Skeletal muscle cell (primary cell): ENCODE measurements around the gene MUL1.
A peak's percentile ranks its signal among the peaks of the same experiment; 100 is the strongest.

Experiments used
- DNase-seq: peaks from one replicate; pipeline ENCODE4 v3.0.0-alpha.2; 2010; ENCODE audit warnings: low read depth
- H3K4me3 ChIP-seq: 2 replicates; pipeline ENCODE4 v1.5.1; 2011; ENCODE audit warnings: low read depth, mild to moderate bottlenecking, control low read depth, low read length, moderate library complexity

The MUL1 gene

DNA sequence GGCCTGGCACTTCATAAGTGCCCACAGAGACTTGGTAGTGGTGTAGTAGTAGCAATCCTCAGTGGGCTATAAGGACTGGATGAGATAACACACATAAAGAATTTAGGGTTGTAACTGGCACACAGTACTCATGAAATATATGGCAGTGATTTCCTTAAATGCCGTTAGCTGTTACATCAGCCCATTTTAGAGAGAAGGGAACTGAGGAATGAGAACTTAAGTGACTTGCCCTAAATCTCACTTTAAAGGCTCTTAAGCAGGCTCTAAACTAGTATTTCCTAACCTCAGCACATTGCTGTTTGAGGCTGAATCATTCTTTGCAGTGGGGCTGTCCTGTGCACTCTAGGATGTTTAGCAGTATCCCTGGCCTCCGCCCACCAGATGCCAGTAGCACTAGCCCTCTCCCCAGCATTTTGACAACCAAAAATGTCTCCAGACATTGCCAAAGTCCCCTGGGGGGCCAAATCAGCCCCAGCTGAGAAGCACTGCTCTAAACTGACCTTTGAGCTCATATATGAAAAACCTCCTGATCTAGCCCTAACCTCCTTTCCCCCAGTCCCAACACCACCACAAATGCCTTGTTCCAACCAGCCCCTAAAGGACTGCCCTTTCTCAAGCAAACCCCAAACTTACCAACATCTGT lies 33.5 kb downstream of the MUL1 start:
- no peak for DNase-seq
- no peak overlapping the region for H3K4me3 ChIP-seq

DNA sequence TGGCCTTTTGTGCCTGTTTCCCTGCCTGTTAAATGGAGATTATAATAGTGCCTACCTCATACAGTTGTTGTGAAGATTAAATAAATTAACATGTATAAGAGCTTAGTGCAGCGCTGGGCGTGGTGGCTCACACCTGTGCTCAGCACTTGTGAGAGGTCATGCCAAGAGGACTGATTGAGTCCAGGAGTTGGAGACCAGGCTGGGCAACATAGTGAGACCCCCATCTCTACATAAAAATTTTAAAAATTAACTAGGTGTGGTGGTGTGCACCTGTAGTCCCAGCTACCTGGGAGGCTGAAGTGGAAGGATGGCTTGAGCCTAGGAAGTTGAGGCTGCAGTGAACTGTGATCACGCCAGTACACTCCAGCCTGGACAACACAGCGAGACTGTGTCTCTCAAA lies 34.1 kb downstream of the MUL1 start:
- no peak overlapping the region for H3K4me3 ChIP-seq
- DNase-seq = no peak

DNA sequence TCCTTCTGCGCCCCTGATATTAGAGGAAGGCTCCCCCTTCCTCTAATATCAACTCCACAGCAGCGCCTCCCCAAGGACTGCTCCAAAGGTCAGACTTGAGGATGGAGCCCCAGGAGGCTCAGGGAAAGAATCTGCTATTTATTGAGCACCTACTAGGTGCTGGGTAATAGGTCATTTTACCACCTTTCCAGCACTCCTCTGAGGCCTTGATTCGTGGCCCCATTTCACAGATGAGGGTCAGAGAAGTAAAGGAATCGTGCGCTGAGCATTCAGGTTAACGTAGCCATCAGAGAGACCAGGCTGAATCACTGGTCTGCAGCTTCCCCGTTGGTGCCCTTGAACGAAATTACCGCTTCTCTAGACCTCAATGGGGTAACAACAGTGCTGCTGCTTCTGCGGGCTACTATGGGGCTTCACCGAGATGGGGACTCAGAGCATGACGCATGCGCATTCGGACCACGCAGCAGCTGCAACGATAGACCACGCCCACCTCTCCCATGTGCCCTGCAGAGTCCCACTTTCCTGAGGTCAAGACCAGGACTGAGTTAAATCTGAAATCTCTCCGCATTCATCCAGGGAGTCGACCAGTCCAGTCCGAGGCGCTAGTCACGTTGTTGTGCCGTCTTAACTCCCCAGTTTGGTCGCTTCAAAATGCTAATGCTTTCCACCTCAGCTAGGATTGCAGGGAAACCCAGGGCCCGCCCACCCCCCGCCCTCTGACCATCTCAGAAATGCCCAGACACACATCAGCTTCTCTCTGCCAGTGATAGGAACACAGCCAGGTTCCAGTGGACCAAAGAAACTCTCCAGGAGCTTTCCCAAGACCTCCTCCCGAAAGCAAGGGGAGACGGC lies 34.9 kb downstream of the MUL1 start:
- H3K4me3 ChIP-seq = no peak overlapping the region
- no peak for DNase-seq

DNA sequence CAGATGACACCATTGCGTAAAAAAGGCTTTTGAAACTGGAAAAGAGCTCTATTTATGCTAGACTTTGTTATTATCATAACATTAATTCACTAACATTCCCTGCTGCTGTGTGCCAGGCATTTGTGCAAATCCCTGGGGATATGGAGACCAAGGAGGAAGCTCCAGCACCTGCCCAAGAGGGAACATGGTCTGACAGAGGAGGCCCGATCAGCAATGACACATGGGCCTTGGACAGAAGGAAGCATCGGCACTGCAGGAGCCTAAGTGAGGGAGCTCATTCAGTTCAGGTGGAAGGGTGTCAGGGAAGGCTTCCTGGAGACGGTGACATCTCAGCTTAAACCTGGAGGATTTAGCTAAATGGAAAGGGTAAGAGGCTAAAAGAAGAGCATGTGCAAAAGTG lies 35.8 kb downstream of the MUL1 start:
- DNase-seq = no peak
- no peak overlapping the region for H3K4me3 ChIP-seq

DNA sequence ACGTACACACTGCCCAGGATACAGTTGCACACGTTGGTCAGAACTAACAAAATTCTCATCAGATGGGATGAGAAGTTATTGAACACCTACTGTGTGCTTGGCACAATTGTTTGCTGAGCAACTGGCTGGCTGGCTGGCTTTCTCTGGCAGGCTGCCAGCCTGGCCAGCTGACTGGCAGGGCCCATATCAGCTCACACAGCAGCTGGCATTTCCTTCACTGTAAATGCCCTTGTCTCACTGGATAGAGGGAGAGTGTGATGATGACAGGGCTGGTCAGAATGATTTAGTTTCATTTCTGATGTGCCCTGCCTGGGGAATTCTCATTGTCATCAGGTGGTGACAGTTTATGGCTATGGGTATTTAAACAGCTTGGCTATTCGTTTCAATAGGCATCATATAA lies 37.8 kb downstream of the MUL1 start:
- H3K4me3 ChIP-seq = no peak overlapping the region
- DNase-seq = no peak

DNA sequence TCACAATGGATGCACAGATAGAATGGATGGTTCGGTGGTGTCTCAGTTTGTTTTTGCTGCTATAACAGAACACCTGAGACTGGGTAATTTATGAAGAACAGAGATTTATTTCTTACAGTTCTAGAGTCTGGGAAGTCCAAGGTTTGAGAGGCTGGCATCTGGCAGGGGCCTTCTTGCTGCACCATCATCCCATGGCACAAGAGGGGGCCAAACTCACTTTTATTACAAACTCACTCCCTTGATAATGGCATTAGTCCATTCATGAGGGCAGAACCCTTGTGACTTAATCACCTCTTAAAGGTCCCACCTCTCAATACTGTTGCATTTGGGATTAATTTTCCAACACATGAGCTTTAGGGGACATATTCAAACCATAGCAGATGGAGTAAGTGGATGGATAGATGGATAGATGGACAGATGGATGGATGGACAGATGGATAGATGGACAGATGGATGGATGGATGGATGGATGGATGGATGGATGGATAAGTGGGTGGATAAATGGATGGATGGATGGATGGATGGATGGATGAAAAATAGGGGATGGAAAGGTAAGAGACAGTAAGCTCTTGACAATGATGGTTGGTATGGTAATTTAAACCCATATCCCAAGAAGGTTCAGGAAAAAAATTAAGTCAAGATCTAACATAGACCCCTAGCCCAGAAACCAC lies 38.4 kb downstream of the MUL1 start:
- DNase-seq = no peak
- no peak overlapping the region for H3K4me3 ChIP-seq

DNA sequence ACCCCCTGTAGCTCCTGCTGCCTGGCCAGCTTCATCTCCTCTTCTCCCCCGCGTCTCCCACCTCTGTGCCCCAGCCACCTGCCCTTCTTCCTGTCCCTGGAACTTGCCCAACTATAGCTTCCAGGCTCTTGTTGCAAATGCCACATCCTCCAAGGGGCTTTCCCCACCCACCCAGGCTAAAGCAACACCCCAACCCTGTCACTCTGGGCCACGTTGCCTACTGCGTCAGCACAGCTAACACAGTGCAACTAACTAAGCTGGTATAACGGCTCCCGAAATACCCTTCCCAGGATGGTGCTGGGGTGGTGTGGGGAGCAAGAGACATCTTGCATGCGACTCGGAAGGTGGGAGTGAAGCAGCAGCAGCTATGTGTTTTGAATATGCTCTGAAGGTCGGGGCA lies 41.7 kb downstream of the MUL1 start:
- no peak for DNase-seq

DNA sequence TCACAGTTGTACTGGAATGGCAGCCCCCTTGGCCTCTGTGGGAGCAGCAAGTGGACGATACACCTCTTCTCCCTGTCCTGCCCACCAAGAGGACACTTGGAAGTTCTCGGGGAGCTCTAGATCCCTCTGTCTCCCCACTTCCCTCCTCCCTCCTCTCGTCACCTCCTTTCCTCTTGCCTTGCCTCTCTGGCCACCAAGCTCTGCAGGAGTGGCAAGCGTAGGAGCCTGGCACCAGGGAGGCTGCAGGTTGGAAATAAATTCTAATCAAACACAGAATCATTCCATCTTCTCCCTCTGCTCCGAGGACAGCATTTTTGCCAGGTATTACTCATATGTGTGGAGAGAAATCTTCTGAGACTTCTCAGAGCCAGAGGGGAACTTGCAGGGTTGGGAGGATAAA lies 42.8 kb downstream of the MUL1 start:
- DNase-seq = no peak
- H3K4me3 ChIP-seq = no peak overlapping the region

More for the DNA sequence above, 41.7 kb downstream of the MUL1 start:
- no peak overlapping the region for H3K4me3 ChIP-seq

DNA sequence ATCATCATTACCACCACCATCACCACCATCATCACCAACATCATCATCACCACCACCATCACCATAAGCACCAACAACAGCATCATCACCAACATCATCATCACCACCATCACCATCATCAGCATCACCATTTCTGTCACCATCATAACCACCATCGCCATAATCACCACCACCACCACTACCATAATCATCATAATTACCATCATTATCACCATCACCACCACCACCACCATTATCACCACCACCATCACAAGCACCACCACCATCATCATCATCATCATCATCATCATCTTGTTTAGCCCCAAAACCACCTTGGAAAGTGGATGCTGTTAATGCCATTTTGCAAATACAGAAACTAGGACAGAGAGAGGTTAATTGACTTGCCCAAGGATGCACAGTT lies 44.4 kb downstream of the MUL1 start:
- no peak for DNase-seq
- H3K4me3 ChIP-seq = no peak overlapping the region

DNA sequence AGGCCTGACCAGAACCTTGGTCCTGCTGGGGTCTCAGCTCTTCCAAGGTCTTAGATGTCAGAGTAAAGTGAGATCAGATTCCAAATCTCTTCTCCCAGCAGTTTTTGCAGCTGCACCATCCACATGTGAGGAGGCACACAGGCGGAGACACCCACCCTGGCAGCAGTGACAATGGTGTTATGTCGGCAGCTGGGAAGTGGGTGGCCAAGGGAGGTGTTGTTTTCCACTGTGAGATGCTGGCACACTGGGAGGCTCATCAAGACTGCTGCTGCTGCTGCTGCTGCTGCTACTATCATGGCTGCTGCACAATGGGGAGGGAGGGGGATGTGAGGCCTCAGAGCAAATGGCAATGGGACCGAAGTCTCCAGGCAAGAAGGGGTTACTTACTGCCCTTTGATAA lies 45.6 kb downstream of the MUL1 start:
- no peak overlapping the region for H3K4me3 ChIP-seq
- no peak for DNase-seq

DNA sequence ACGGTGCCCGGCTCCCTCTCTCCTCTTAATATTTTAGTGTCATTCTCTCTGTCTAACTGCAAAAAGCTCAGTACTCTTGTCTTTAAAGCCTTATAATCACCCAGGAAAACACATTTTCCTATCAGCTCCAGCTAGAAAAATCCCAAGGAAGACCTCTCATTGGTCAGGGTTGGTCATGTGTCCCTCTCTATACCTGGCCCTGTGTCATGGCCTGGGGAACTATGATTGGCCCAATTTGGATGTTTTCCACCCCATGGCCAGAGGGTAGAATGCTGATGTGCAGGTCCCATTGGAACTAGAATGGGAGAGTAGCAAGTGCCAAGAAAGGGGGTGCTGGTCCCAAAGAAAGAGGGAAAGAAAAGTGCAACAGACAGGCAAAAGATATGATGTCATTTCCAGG lies 49.2 kb downstream of the MUL1 start:
- no peak for DNase-seq
- no peak overlapping the region for H3K4me3 ChIP-seq

DNA sequence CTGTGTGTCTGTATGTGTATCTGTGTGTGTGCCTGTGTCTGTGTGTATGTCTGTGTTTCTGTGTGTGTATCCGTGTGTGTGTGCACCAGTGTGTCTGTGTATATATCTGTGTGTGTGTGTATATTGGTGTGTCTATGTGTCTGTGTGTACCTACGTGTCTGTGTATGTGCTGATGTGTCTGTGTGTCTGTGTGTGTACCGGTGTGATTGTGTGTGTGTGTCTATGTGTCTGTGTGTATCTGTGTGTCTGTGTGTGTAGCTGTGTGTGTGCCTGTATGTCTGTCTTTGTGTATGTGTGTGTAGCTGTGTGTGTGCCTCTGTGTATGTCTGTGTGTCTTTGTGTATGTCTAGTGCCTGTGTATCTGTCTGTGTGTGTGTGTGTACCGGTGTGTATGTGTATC lies 53.9 kb downstream of the MUL1 start:
- DNase-seq = no peak
- no peak overlapping the region for H3K4me3 ChIP-seq

DNA sequence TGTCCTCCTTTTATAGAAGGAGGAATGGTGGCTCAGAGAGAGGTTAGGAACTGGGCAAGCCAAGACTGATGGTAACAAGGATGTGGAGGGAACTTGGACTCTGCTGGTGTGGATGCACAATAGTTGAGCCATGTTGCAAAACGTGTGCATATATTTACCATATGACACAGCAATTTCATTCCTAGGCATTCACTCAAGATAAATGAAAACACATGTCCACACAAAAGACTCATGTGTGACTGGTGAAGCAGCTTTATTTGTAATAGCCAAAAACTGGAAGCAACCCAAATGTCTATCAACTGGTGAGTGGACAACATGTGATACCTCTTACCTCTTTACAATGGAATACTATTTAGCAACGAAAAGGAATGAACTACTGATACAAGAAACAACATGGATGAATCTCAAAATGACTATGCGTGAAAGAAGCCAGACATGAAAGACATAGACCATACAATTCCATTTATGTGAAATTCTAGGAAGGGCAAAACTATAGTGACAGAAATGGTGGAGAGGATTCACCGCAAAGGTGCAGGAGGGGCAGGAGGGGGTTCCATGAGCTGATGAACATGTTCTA lies 58.1 kb downstream of the MUL1 start:
- H3K4me3 ChIP-seq = no peak overlapping the region
- DNase-seq = peak; percentile 14
